NB4 (cell line): ENCODE measurements around the gene DZIP1.
A peak's percentile ranks its signal among the peaks of the same experiment; 100 is the strongest.

Experiments used
- DNase-seq: peaks from one replicate; pipeline ENCODE4 v3.0.0; 2010; ENCODE audit warnings: low read depth
- H3K4me3 ChIP-seq: one replicate; pipeline ENCODE4 v1.5.1; 2011; ENCODE audit warnings: mild to moderate bottlenecking, low read depth, low read length, moderate library complexity
- MAX ChIP-seq: IDR thresholded peaks from 2 replicates; pipeline ENCODE4 v1.6.1; 2011; ENCODE audit warnings: low read depth, low read length
- MYC ChIP-seq: IDR thresholded peaks from 2 replicates; pipeline ENCODE4 v1.6.1; 2011; ENCODE audit warnings: low read depth, low read length
- POLR2A ChIP-seq: IDR thresholded peaks from 2 replicates; pipeline ENCODE4 v1.6.1; 2011; ENCODE audit warnings: mild to moderate bottlenecking; ENCODE audit not compliant: insufficient read length; ENCODE audit errors: extremely low read depth
- TF ChIP-seq, protein P1 (sequence below): IDR thresholded peaks from one replicate; pipeline ENCODE4 v1.5.1; 2012; ENCODE audit warnings: low read depth, low read length

The DZIP1 gene

DNA sequence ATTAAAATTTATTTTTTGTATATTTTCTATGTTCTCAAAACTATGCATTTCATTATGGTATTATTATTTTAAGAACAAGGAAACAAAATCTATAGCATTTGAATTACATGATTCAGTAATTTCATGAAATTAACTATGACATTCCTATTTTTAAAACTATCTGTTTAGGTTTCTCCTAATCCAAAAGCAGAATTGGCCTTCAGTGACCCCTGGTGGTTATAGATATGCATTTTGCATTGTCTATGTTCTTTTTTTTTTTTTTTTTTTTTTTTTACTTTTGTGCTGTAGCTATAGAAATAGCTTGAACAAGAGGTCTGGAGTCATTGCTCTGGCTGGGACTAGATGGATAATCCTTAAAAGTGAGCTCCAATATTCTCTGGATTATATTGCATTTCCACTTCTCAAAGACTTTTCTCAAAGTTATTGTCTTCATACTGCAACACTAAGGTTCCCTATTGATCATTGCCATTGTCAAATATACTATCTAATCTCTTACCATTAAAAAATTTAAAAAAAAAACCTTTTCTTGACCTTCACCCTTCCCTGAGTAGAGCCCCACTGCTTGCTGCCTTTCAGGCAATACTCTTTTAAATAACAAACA is 16.6 kb upstream of the DZIP1 start:
- TF ChIP-seq MAX, result no peak
- TF ChIP-seq, protein P1, sequence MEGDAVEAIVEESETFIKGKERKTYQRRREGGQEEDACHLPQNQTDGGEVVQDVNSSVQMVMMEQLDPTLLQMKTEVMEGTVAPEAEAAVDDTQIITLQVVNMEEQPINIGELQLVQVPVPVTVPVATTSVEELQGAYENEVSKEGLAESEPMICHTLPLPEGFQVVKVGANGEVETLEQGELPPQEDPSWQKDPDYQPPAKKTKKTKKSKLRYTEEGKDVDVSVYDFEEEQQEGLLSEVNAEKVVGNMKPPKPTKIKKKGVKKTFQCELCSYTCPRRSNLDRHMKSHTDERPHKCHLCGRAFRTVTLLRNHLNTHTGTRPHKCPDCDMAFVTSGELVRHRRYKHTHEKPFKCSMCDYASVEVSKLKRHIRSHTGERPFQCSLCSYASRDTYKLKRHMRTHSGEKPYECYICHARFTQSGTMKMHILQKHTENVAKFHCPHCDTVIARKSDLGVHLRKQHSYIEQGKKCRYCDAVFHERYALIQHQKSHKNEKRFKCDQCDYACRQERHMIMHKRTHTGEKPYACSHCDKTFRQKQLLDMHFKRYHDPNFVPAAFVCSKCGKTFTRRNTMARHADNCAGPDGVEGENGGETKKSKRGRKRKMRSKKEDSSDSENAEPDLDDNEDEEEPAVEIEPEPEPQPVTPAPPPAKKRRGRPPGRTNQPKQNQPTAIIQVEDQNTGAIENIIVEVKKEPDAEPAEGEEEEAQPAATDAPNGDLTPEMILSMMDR, result peak; percentile 59
- no peak overlapping the region for H3K4me3 ChIP-seq
- DNase-seq, result peak; percentile 54

DNA sequence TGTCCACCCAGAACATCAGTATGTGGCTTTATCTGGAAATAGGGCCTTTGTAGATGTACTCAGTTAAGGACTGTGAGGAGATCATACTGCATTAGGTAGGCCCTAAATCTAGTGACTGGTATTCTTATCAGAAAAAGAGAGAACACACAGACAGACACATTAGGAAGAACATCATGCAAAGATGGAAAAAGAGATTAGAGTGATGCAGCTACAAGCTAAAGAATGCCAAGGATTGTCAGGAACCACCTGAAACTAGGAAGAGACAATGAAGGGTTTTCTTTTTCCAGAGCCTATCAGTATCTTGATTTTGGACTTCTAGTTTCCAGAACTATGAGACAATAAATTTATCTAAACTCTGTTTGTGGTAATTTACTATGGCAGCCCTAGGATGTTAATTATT is 15.0 kb upstream of the DZIP1 start:
- no peak for DNase-seq
- H3K4me3 ChIP-seq, result no peak overlapping the region
- TF ChIP-seq MYC, result no peak
- TF ChIP-seq MAX, result no peak
- TF ChIP-seq, protein P1, result no peak
- TF ChIP-seq POLR2A, result no peak

DNA sequence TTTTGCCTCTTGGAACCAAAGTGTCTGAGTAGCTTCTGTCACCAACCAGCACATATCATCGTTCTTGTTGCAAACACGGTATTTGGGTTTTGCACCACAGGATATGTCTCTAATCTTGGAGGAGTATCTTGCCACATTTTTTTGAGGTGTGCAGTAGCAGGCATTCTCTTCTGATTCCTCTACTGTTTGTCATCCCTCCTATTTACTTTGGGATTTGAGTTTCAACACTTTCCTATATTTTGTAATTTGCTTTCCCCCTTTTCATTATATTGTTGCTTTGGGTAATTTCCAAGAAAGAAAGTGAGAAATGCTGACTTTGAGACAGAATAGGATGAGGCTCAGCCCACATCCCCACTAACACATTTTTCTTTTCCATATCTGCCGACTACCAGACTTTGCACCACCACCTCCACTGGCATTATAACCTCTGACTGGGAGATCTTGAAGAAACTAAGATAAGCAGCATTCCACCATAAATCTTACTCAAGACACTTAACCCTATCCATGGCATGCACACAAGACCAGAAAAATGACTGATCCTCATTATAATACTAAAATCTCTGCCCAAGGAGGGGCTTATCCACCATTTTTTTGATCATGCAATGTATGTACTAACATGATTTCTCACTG is 12.0 kb upstream of the DZIP1 start:
- no peak overlapping the region for H3K4me3 ChIP-seq
- TF ChIP-seq, protein P1, result no peak
- TF ChIP-seq POLR2A (no peak), MAX (no peak), MYC (no peak)
- no peak for DNase-seq

DNA sequence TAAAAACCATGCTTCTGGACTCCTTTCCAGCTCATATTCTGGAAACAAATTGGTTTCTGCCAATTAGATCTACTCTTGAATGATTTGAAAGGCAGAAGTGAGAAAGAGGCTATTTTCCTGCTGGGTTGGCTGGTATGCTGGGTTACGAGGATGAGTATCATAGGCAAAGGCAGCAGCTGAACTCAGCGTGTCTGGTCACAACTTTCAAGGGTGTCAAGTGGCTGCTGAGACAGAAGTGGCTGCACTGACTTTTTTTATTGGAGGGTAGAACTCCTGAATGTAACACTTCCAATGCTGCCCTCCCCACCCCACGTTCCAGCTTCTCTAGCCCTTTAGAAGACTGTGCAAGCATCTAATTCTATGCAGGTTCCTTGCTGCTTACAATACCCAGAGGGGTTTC is 8.3 kb upstream of the DZIP1 start:
- no peak overlapping the region for H3K4me3 ChIP-seq
- TF ChIP-seq, protein P1, result no peak
- TF ChIP-seq MAX (no peak), POLR2A (no peak), MYC (no peak)
- no peak for DNase-seq

GRCh38 chr13:95652244-95652764 is 7.8 kb upstream of the DZIP1 start:
- DNase-seq, result no peak
- no peak overlapping the region for H3K4me3 ChIP-seq
- TF ChIP-seq POLR2A, result no peak
- TF ChIP-seq, protein P1, result no peak

GRCh38 chr13:95650696-95651095 is 6.2 kb upstream of the DZIP1 start:
- peak; percentile 17 for DNase-seq
- no peak for TF ChIP-seq MYC
- TF ChIP-seq POLR2A, result no peak
- no peak for TF ChIP-seq MAX
- TF ChIP-seq, protein P1, result no peak

More at GRCh38 chr13:95650696-95651095, 6.2 kb upstream of the DZIP1 start:
- H3K4me3 ChIP-seq, result no peak overlapping the region
